ENCODE measurements around the gene NSG1. TPM values are rescaled to one million over a fixed set of nuclear protein-coding genes. Genes with fewer than 3 reads are reported as not detected.

NSG1 gene
- polyA plus RNA-seq, 4 donors: 0.27 to 12.2 (median 8.2) TPM; not detected in 1

DNA sequence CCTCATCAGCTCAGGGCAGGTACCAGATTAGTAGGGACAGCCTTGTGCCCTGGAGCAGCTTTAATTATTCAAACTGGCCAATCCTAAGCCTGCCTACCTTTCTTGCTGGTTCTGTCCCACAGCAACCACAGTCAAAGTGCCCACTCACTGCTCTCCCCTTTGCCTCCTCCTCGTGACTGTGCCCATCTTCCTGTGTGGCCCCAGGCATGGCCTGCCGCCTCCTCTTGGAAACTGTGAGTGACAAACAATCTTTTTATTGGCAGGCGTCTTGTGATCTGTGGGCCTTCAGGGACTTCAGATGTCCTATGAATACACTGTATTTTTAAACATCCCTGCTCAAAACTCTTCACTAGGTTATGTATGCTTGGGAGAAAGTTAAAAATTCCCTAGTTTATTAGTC is 22.8 kb upstream of the NSG1 start:
- Histone ChIP-seq H3K27ac (ENCODE audit: low read depth in 1 of 3, low read length in 2 of 3) (no peak overlapping the region), H3K9me3 (ENCODE audit: control insufficient read depth in 2 of 2, insufficient read depth in 1 of 2, low read depth in 1 of 2, low read length in 1 of 2) (no peaks in the 10 kb centered on the region), H3K27me3 (ENCODE audit: control insufficient read depth in 3 of 3, insufficient read depth in 3 of 3, low read length in 3 of 3) (peaks cover 0 to 2% (median 0%) of the 10 kb centered on the region in 3 donors), H3K4me3 (ENCODE audit: low read depth in 1 of 3, low read length in 3 of 3) (no peak overlapping the region), H3K4me1 (ENCODE audit: control insufficient read depth in 3 of 3, insufficient read depth in 2 of 3, low read depth in 1 of 3, low read length in 2 of 3) (no peaks in the 10 kb centered on the region), H3K36me3 (ENCODE audit: control insufficient read depth in 3 of 3, insufficient read depth in 2 of 3, low read depth in 1 of 3, low read length in 3 of 3) (no peaks in the 10 kb centered on the region)
- DNase-seq: no peak
- 59 to 80% (median 72%) methylated on average over 3 of the region's 3 CpGs for WGBS, 3 donors
- no peak for FAIRE-seq

DNA sequence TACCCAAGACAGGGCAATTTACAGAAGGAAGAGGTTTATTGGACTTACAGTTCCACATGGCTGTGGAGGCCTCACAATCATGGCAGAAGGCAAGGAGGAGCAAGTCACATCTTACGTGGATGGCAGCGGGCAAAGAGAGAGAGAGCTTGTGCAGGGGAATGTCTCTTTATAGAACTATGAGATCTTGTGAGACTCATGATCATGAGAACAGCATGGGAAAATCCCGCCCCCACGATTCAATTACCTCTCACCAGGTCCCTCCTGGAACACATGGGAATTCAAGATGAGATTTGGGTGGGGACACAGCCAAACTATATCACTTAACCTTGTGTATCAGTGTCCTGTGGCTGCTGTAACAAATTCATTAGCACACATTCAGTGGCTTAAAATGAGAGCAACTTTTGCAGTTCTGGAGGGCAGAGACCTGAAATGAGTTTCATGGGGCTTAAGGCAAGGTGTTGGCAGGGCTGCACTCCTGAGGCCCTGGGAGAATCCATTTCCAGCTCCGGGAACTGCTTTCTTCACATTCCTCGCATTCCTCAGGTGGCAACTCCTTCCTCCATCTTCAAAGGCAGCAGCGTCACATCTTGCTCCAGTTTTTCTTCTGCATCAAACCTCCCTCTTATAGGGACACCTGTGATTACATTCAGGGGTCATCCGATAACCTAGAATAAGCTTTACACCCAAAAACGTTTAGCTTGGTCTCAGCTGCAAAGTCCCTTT is 22.3 kb upstream of the NSG1 start:
- Histone ChIP-seq H3K27me3 (ENCODE audit: control insufficient read depth in 3 of 3, insufficient read depth in 3 of 3, low read length in 3 of 3) (peaks cover 0 to 2% (median 0%) of the 10 kb centered on the region in 3 donors), H3K4me3 (ENCODE audit: low read depth in 1 of 3, low read length in 3 of 3) (no peak overlapping the region), H3K36me3 (ENCODE audit: control insufficient read depth in 3 of 3, insufficient read depth in 2 of 3, low read depth in 1 of 3, low read length in 3 of 3) (no peaks in the 10 kb centered on the region), H3K4me1 (ENCODE audit: control insufficient read depth in 3 of 3, insufficient read depth in 2 of 3, low read depth in 1 of 3, low read length in 2 of 3) (no peaks in the 10 kb centered on the region), H3K27ac (ENCODE audit: low read depth in 1 of 3, low read length in 2 of 3) (no peak overlapping the region), H3K9me3 (ENCODE audit: control insufficient read depth in 2 of 2, insufficient read depth in 1 of 2, low read depth in 1 of 2, low read length in 1 of 2) (no peaks in the 10 kb centered on the region)
- no peak for DNase-seq
- WGBS, 3 donors: 77 to 78% (median 77%) methylated on average over 9 of the region's 9 CpGs
- FAIRE-seq: no peak

DNA sequence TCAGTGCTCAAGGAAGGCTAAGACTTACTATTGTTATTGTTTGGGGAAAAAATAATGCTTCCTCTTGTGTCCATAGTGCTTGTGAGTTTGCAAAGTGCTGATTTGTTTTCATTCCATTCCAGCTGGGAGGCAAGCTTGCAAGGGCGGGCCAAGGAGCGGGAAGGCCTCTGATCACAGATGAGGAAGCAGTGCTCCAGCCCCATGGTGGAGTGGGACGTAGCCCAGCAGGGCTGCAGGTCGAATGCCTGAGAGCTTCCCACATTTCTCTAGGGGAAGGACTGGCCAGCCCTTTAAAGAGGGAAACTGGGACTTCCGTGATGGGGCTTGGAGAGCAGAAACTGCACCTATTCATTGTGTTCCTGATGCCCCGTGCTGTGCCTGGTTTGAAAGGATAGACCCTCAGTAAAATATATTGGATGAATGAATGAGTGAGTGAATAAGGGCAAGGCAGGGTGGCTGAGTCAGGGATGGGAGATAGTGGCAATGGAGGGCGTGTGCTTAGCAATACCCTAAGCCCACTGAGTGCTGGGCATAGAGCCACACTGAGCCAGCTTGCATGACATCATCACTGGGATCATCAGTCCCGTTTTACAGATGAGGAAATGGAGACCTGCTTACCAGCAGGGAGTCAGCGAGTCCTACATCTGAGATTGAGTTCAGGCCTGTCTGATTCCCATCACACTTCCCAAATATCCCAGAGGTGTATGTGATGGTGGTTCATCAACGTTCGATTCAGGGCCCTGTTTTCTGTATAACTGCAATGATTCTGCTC is 17.9 kb upstream of the NSG1 start:
- 69 to 71% (median 71%) methylated on average over 11 of the region's 11 CpGs for WGBS, 3 donors
- no peak for FAIRE-seq
- no peaks in the 10 kb centered on the region for H3K27me3 ChIP-seq (ENCODE audit: control insufficient read depth in 3 of 3, insufficient read depth in 3 of 3, low read length in 3 of 3)
- H3K4me1 ChIP-seq (ENCODE audit: control insufficient read depth in 3 of 3, insufficient read depth in 2 of 3, low read depth in 1 of 3, low read length in 2 of 3): no peaks in the 10 kb centered on the region
- no peak overlapping the region for H3K27ac ChIP-seq (ENCODE audit: low read depth in 1 of 3, low read length in 2 of 3)
- H3K4me3 ChIP-seq (ENCODE audit: low read depth in 1 of 3, low read length in 3 of 3): no peak overlapping the region
- no peaks in the 10 kb centered on the region for H3K36me3 ChIP-seq (ENCODE audit: control insufficient read depth in 3 of 3, insufficient read depth in 2 of 3, low read depth in 1 of 3, low read length in 3 of 3)
- no peak for DNase-seq
- no peaks in the 10 kb centered on the region for H3K9me3 ChIP-seq (ENCODE audit: control insufficient read depth in 2 of 2, insufficient read depth in 1 of 2, low read depth in 1 of 2, low read length in 1 of 2)

DNA sequence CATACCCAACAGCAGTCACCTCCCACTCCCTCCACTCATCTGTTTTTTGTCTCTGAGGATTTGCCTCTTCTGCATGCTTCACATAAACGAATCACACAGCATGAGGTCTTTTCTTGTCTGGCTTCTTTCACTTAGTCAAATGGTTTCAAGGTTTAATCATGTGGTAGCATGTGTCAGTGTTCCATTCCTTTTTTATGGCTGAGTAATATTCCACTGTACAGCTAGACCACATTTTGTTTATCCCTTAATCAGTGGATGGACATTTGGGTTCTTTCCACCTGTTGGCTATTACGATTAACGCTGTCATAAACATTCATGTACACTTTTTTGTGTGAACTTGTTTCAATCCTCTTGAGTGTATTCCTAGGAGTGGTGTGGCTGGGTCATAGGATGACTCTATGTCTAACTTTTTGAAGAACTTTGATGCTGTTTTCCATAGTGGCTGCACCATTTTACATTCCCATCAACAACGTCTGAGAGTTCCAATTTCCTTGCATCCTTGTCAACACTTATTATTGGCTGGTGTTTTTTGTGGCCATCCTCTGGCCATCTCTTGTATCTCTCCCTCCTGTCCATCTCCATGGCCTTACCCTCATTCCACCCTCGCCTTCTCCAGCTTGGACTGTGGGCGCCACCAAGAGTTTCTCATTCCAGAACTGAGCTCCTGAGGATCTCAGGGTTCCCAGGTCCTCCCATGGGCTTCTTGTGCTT is 12.4 kb upstream of the NSG1 start:
- FAIRE-seq: no peak
- Histone ChIP-seq H3K36me3 (ENCODE audit: control insufficient read depth in 3 of 3, insufficient read depth in 2 of 3, low read depth in 1 of 3, low read length in 3 of 3) (no peaks in the 10 kb centered on the region), H3K27me3 (ENCODE audit: control insufficient read depth in 3 of 3, insufficient read depth in 3 of 3, low read length in 3 of 3) (no peaks in the 10 kb centered on the region), H3K27ac (ENCODE audit: low read depth in 1 of 3, low read length in 2 of 3) (no peak overlapping the region), H3K4me3 (ENCODE audit: low read depth in 1 of 3, low read length in 3 of 3) (no peak overlapping the region), H3K9me3 (ENCODE audit: control insufficient read depth in 2 of 2, insufficient read depth in 1 of 2, low read depth in 1 of 2, low read length in 1 of 2) (no peaks in the 10 kb centered on the region), H3K4me1 (ENCODE audit: control insufficient read depth in 3 of 3, insufficient read depth in 2 of 3, low read depth in 1 of 3, low read length in 2 of 3) (no peaks in the 10 kb centered on the region)
- 79 to 83% (median 81%) methylated on average over 6 of the region's 6 CpGs for WGBS, 3 donors
- DNase-seq: no peak

DNA sequence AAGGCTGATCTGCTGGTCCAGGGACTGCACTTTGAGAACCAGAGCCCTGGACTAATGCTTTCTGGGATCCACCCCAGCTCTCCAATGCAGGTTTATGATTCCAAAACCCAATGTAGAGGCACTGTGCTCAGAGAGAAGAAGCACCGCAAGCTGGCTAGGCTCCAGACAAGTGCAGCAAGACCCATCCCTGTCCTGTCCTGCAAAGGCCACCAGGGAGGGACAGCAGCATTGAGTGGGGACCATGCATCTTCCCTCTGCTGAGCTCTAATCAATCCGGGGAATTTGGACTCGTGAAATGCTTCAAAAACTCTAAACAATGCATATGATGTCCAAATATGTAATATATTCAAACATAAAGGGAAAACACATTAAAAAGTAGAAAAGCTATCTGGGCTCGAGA is 10.8 kb upstream of the NSG1 start:
- H3K27me3 ChIP-seq (ENCODE audit: control insufficient read depth in 3 of 3, insufficient read depth in 3 of 3, low read length in 3 of 3): peaks cover 0 to 4% (median 0%) of the 10 kb centered on the region in 3 donors
- no peaks in the 10 kb centered on the region for H3K36me3 ChIP-seq (ENCODE audit: control insufficient read depth in 3 of 3, insufficient read depth in 2 of 3, low read depth in 1 of 3, low read length in 3 of 3)
- H3K4me1 ChIP-seq (ENCODE audit: control insufficient read depth in 3 of 3, insufficient read depth in 2 of 3, low read depth in 1 of 3, low read length in 2 of 3): no peaks in the 10 kb centered on the region
- no peak overlapping the region for H3K27ac ChIP-seq (ENCODE audit: low read depth in 1 of 3, low read length in 2 of 3)
- DNase-seq: no peak
- FAIRE-seq: no peak
- H3K4me3 ChIP-seq (ENCODE audit: low read depth in 1 of 3, low read length in 3 of 3): no peak overlapping the region
- no peaks in the 10 kb centered on the region for H3K9me3 ChIP-seq (ENCODE audit: control insufficient read depth in 2 of 2, insufficient read depth in 1 of 2, low read depth in 1 of 2, low read length in 1 of 2)
- 65 to 78% (median 68%) methylated on average over 4 of the region's 4 CpGs for WGBS, 3 donors

DNA sequence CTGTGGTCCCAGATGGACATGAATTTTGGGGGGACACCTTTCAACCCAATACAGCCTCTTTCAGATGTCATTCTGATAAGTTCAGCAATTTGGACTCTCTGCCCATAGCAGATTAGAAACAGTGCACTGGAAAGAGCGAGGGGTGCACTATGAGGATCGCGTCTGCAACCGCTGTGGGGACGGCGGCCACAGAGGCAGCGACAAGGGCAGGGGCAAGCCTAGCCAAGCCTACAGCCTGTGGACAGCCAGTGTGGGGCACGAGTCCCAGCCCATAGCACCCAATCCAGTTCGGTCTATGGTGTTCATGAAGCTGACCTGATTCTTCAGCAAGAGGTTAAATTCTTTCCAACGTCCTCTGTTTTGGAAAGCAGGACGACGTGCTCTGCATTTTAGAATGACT is 9.7 kb upstream of the NSG1 start:
- FAIRE-seq (no peak), DNase-seq (no peak)
- H3K27ac ChIP-seq (ENCODE audit: low read depth in 1 of 3, low read length in 2 of 3): no peak overlapping the region
- no peaks in the 10 kb centered on the region for H3K9me3 ChIP-seq (ENCODE audit: control insufficient read depth in 2 of 2, insufficient read depth in 1 of 2, low read depth in 1 of 2, low read length in 1 of 2)
- peaks cover 0 to 5% (median under 1%) of the 10 kb centered on the region in 3 donors for H3K27me3 ChIP-seq (ENCODE audit: control insufficient read depth in 3 of 3, insufficient read depth in 3 of 3, low read length in 3 of 3)
- H3K4me1 ChIP-seq (ENCODE audit: control insufficient read depth in 3 of 3, insufficient read depth in 2 of 3, low read depth in 1 of 3, low read length in 2 of 3): no peaks in the 10 kb centered on the region
- WGBS, 3 donors: 82 to 85% (median 82%) methylated on average over 12 of the region's 12 CpGs
- no peaks in the 10 kb centered on the region for H3K36me3 ChIP-seq (ENCODE audit: control insufficient read depth in 3 of 3, insufficient read depth in 2 of 3, low read depth in 1 of 3, low read length in 3 of 3)
- H3K4me3 ChIP-seq (ENCODE audit: low read depth in 1 of 3, low read length in 3 of 3): no peak overlapping the region

DNA sequence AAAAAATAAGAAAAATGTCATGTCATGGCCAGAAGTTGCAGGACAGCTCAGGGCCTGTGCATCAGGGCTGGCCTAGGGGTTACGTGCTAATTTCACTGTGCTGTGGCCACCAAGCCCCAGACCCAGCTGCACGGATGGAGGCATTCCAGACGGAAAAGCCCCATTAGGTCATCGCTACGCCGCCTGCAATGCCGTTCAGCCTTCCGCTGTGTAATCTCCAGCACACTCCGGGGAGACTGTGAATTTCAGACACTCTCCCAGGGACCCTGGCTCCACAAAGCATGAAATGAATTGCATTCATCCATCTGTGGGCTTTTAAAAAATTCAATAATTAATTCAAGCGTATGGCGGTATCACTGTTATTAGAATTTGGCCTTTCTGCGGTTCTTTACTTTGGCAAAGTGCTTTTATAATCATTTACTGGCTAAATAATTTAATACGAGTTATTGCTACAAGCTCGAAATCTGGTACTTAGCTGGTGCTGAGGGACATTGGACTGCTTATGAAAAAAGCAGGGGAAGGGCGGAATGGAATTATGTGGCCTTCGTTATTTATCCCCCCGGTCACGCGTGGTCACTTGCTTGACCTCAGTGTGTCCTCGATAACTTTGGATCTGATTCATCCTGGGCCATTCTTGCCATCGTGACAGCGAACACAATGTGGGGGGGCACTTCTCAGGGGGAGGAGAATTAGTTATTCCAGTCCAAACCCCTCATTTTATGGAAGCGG is 9.0 kb upstream of the NSG1 start:
- FAIRE-seq: no peak
- no peak overlapping the region for H3K27ac ChIP-seq (ENCODE audit: low read depth in 1 of 3, low read length in 2 of 3)
- H3K4me1 ChIP-seq (ENCODE audit: control insufficient read depth in 3 of 3, insufficient read depth in 2 of 3, low read depth in 1 of 3, low read length in 2 of 3): no peaks in the 10 kb centered on the region
- H3K36me3 ChIP-seq (ENCODE audit: control insufficient read depth in 3 of 3, insufficient read depth in 2 of 3, low read depth in 1 of 3, low read length in 3 of 3): no peaks in the 10 kb centered on the region
- no peaks in the 10 kb centered on the region for H3K9me3 ChIP-seq (ENCODE audit: control insufficient read depth in 2 of 2, insufficient read depth in 1 of 2, low read depth in 1 of 2, low read length in 1 of 2)
- H3K4me3 ChIP-seq (ENCODE audit: low read depth in 1 of 3, low read length in 3 of 3): no peak overlapping the region
- no peak for DNase-seq
- H3K27me3 ChIP-seq (ENCODE audit: control insufficient read depth in 3 of 3, insufficient read depth in 3 of 3, low read length in 3 of 3): peaks cover 0 to 9% (median 5%) of the 10 kb centered on the region in 3 donors
- WGBS, 3 donors: 80 to 89% (median 80%) methylated on average over 23 of the region's 23 CpGs

DNA sequence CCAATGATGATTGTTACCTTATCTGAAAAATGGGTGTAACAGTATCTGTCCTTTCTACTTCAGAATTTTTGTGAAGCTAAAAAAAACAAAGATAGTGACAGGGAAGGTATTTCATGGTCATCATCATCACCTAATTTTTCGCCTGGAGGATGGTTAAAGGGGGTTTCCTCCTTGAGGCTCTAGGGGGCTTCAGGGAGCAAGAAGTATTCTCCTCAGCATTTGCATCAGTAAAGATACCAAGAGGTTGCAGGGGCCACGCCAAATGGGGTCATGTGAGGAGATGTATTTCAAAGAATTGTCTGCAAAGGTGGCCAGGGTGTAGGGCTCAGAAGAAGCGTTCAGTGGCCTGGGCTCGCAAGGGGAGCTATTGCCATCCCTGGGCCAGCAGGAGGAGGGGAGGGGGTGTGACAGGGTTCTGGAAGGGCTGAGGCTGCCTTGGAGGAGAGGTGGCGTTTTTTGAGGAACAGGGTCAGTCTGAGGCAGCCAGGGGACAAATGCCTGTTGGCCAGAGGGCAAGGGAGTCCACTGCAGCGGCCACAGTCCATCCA is 7.3 kb upstream of the NSG1 start:
- Histone ChIP-seq H3K27ac (ENCODE audit: low read depth in 1 of 3, low read length in 2 of 3) (no peak overlapping the region), H3K27me3 (ENCODE audit: control insufficient read depth in 3 of 3, insufficient read depth in 3 of 3, low read length in 3 of 3) (peaks cover 0 to 18% (median 11%) of the 10 kb centered on the region in 3 donors), H3K36me3 (ENCODE audit: control insufficient read depth in 3 of 3, insufficient read depth in 2 of 3, low read depth in 1 of 3, low read length in 3 of 3) (no peaks in the 10 kb centered on the region), H3K9me3 (ENCODE audit: control insufficient read depth in 2 of 2, insufficient read depth in 1 of 2, low read depth in 1 of 2, low read length in 1 of 2) (no peaks in the 10 kb centered on the region), H3K4me1 (ENCODE audit: control insufficient read depth in 3 of 3, insufficient read depth in 2 of 3, low read depth in 1 of 3, low read length in 2 of 3) (no peaks in the 10 kb centered on the region), H3K4me3 (ENCODE audit: low read depth in 1 of 3, low read length in 3 of 3) (no peak overlapping the region)
- DNase-seq (no peak), FAIRE-seq (no peak)
- 29 to 51% (median 37%) methylated on average over 6 of the region's 6 CpGs for WGBS, 3 donors
